Measurements from ENCODE around the gene ARL9. TPM values are rescaled to one million over a fixed set of nuclear protein-coding genes. Genes with fewer than 3 reads are reported as not detected.

The ARL9 gene
- polyA plus RNA-seq, 3 donors = 1.1 to 2.3 (median 1.8) TPM

DNA sequence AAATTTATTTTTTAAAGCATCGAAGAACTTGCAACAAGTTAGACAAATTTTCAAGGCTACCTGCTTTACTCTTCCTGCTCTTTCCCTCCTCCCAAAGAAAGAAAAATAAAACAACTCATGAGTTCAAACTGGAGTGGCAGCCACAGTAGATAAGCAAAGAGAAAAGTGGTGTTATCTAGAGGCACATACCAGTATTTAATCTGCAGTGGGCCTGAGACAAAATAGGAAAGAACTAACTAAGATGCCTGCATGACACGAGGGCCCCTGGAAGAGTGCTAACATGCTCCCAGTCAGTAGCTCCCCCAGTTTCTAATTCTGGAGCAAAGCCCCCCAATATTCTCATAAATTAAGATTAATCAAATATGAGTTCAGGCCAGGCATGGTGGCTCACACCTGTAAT lies 7.9 kb downstream of the ARL9 start:
- no peak for DNase-seq (ENCODE audit: extremely low read depth in 1 of 11, low read depth in 9 of 11, low spot score in 4 of 11)

DNA sequence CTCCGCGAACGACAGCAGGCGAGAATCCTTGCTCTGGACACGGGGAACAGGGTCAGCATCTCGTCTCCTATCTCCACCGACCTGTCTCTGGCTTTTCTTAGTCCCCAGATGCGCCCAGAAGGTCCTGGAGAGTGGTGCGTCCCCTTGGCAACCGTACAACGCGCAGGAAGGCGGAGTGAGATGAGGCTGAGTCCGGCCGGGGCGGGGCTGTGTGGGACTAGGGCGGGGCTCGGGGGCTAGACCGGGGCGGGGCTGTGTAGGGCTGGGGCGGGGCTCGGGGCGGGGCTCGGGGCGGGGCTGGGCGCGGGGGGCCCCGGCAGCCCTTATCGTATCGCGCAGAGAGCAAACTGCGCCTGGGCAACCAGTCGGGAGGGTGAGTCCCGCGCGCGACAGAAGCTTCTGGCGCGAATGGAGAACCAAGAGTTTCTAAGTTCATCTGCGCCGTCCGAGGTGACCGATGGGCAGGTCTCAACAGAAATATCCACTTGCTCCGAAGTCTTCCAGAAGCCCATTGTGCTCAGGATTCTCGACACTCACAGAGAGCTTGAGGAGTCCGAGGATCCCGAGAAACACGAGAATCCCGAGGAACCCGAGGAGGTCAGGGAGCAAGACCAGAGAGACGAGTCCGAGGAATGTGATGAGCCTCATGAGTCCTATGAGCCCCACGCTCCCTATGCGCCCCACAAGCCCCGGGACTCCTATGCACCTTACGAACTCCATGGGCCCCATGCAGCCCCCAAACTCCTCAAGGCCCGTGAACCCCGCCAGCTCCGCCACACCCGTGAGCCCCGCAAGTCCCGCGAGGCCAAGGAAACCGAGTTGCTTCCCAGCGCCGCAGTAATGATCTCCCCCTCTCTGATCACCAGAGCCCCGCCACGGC lies 24.9 kb downstream of the ARL9 start:
- peak in 10 of 11 donors; percentile 23 to 71 (median 56) for DNase-seq (ENCODE audit: extremely low read depth in 1 of 11, low read depth in 9 of 11, low spot score in 4 of 11)

DNA sequence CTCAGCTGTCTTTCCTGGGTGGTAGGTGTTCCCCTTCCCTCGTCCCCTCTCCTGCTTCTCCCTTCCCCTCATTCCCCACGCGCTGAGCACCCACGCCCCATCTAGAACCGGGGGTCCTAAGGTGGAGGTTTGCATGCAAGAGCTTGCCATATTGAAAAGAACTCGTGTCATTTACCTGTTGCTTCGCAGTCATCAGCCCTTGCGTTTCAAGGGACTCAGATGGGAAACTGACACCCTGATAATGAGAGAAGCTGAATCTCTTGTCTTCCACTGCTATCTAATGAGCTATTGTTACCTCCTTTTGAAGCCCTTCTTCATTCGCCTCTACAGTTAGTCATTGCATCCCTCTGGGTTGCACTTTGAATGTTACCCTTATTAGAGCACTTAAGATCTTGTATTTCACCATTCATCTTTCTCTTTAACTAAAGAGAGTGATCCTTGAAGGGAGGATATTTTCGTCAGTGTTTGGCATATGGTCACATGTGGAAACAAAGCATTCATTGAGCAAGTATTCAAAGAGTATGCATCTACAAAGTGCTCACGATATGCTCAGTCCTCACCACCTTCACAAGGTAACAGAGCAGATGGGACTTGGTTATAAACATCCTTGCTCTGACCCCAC lies 25.7 kb downstream of the ARL9 start:
- no peak for DNase-seq (ENCODE audit: extremely low read depth in 1 of 11, low read depth in 9 of 11, low spot score in 4 of 11)

DNA sequence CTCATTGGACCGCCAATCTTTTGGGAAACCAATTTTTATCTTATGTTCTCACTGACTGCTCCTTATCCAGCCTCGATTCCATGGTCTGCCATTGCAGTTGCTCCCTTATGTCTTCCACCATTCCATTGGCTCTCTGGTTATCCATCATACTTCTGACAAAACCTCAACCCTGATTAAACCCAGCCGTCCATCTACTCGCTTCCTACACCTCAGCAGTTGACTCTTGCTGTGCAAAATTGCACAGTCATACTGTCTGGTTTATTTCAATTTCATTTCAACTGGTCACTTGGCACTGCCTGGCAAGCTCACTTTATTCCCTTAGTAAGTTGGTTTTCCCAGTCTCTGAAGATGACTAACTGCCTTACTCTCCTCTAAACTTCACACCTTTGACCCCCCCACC lies 26.2 kb downstream of the ARL9 start:
- no peak for DNase-seq (ENCODE audit: extremely low read depth in 1 of 11, low read depth in 9 of 11, low spot score in 4 of 11)

DNA sequence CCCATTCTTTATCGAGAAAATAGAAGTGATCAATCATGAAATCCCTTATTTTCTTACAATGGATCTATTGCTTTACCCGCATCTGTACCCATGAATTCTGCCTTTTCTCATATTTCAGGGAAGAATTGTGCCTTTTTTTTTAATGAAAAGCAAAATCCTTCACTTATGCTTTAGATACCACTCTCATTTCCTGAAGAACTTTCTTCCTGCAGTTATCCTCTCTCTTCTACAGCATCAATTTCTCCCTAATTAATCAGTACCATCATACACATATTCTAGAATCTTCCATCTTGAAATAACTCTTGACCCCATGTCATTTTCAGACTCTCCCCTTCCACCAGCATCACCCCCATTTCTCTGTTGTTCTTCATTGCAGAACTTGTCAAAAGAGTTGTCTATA lies 26.6 kb downstream of the ARL9 start:
- no peak for DNase-seq (ENCODE audit: extremely low read depth in 1 of 11, low read depth in 9 of 11, low spot score in 4 of 11)

DNA sequence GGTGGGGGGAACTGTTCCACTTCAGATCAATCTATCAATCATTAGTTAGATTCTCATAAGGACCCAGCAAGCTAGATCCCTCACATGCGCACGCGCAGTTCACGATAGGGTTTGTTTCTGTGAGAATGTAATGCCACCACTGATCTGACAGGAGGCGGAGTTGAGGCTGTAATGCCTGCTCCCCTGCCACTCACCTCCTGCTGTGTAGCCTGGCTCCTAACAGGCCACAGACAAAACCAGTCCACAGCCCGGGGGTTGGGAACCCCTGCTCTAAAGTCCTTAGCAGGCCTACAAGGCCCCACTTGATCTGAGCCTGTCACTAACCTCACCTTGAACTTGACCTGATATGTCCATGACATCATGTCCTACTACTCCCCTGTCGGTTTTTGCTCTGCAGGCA lies 30.3 kb downstream of the ARL9 start:
- DNase-seq (ENCODE audit: extremely low read depth in 1 of 11, low read depth in 9 of 11, low spot score in 4 of 11) = no peak

DNA sequence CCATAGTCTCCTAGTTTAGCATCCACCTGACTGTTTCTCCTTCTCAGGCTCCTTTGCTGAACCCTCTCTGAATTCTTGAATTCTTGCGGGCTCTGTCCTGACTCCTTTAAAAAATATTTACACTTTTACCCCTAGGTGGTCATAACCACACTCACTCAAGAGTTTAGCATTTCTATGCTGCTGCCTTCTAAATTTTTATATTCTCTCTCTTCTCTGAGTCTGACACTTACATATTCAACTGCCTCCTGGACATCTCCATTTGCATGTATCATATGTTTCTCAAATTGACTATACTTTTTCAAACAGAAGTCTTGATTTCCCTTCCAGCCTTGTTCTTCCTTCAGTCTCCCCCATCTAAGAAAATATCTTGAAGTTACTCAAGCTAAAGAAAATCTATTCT lies 31.6 kb downstream of the ARL9 start:
- no peak for DNase-seq (ENCODE audit: extremely low read depth in 1 of 11, low read depth in 9 of 11, low spot score in 4 of 11)

DNA sequence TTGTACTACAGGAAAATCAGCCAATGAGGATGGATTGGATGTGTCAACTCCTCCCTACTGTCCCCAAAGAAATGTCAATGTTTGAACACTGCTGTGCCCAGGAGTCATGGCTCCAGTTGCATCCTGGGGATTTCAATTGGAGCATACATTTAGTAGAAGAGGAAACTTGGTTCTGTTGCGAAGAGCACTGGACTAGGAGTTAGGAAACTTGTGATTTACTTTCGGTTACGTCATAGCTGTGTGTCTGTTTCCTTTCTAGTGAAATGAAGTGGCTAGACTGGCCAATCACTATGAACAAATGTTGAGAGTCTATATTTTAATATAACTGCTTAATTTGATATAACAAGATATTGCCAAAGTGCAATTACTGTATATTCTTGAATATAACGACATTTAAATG lies 35.2 kb downstream of the ARL9 start:
- DNase-seq (ENCODE audit: extremely low read depth in 1 of 11, low read depth in 9 of 11, low spot score in 4 of 11) = no peak

DNA sequence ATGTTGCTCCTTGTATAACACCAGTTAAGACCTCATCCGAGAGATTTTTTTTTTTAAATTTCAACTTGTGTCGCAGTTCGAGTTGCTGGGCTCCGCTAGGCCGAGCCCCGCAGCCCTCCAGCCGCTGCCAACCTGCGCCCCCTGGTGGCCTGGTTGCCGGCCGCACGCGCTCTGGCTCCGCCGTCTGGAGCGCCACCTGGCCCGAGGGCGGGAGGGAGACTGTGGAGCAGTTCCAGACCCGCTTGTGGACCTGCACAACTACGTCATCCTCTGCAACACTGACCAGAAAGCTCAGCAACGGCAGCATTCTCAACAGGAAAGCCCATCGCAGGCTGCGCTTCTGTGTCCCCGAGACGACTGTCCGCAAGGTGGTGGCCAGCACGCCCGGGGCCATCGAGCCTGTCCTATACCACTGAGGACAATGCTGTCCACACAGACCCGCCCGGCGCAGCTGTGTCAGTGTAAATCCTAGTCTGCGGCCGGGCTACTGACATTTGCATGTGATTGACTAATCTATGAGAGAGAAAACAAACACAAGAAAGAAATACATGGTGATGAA lies 39.1 kb downstream of the ARL9 start:
- DNase-seq (ENCODE audit: extremely low read depth in 1 of 11, low read depth in 9 of 11, low spot score in 4 of 11) = peak; percentile 54 to 87 (median 80)

DNA sequence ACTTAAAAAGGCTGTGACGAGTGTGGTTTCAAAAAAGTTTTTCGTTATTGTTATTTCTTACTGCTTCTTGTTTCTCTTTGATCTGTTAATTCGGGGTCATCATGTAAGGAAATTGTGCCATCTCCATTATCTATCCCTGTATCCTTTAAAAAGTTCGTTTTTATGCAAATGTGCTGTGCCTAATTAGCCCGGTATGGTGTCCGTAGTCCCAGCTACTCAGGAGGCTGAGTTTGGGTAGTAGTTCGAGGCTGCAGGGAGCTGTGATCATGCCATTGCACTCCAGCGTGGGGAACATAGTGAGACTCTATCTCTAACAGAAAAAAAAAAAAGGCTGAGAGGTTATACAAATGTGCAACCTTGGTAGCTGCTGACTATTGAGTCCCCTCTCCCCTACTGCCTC lies 45.1 kb downstream of the ARL9 start:
- no peak for DNase-seq (ENCODE audit: extremely low read depth in 1 of 11, low read depth in 9 of 11, low spot score in 4 of 11)

DNA sequence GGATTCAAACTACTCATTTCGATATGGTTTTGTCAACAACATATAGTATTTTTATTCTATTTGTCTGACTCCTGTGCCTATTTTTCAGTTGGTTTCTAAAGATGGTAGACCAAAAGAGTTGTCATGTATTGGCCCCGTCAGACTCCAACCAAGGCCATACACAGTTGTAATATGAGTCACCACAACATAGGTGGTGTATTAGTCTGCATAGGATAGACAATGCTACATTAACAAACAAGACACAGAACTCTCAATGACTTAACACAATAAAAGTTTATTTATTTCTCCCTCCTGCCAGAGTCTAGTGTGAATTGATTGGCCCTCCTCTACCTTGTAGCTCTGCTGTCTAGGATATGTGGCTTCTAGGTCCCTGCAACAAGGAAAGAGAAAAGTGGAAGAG lies 45.9 kb downstream of the ARL9 start:
- DNase-seq (ENCODE audit: extremely low read depth in 1 of 11, low read depth in 9 of 11, low spot score in 4 of 11) = no peak

DNA sequence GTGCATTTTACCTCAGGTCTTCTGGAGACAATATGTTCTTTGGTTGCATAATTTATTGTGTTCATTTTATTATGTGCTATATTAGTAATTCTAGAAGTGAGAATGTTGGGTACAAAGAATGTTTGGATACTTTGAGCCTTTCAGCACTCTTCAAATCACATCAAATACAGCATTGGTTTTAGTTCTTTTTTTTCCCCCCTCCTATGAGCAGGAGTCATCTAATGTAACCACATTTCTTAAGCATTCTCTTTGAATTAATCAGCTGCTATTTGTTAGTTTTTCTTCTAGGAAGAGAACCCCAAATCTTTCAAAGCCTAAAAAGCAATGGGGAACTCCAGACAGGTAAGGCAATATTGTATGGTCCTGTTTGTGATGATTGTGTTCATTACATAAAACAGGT lies 46.7 kb downstream of the ARL9 start:
- DNase-seq (ENCODE audit: extremely low read depth in 1 of 11, low read depth in 9 of 11, low spot score in 4 of 11) = no peak

DNA sequence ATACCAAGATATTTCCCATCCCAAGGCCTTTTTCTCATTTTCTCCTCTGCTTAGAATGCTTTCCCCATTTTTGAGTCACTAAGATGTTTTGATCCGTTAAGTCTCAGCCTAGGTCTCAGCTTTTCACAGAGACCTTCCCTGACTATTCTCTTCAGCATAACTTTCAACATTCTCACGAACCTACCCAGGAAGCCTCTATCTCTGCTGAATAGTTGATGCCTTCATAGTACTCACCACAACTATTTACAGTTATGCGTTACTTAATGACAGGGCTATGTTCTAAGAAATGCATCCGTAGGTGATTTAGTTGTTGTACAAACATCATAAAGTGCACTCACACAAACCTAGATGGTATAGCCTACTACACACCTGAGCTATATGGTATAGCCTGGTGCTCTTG lies 64.5 kb downstream of the ARL9 start:
- no peak for DNase-seq (ENCODE audit: extremely low read depth in 1 of 11, low read depth in 9 of 11, low spot score in 4 of 11)

Other genes with a start within 250 kb of the ARL9 start
- 10 to 100 TPM; 24.6 to 33.9 (median 26.7) TPM for gene AASDH, start 118.3 kb upstream of the ARL9 start, polyA plus RNA-seq (ENCODE audit: insufficient read length in 3 of 3)
- 10 to 100 TPM; 24.3 to 28.6 (median 26.1) TPM for gene PPAT, start 70.2 kb upstream of the ARL9 start, polyA plus RNA-seq (ENCODE audit: insufficient read length in 3 of 3)
- 100 to 1,000 TPM; 113 to 143 (median 122) TPM for gene PAICS, start 69.5 kb upstream of the ARL9 start, polyA plus RNA-seq (ENCODE audit: insufficient read length in 3 of 3)
- gene SRP72, start 38.2 kb upstream of the ARL9 start, polyA plus RNA-seq (ENCODE audit: insufficient read length in 3 of 3) = 100 to 1,000 TPM; 117 to 139 (median 126) TPM
- 10 to 100 TPM; 13.9 to 20.4 (median 15.8) TPM for gene HOPX, start 175.5 kb downstream of the ARL9 start, polyA plus RNA-seq (ENCODE audit: insufficient read length in 3 of 3)

Data from renal cortex interstitium (tissue), 11 donors.